Stimulated activated CD8-positive, alpha-beta memory T cell treated with anti-CD3 and anti-CD28 coated beads, Interleukin-2, amount 100 ng/mL, for 1 hour (primary cell): ENCODE data around the gene ZCCHC8.

Source experiments
- DNase-seq, 2 donors: peaks; one replicate each; pipeline ENCODE4 v3.0.0-alpha.2; 2020; ENCODE audit warnings: low read depth in 2 of 2

Gene ZCCHC8

DNA sequence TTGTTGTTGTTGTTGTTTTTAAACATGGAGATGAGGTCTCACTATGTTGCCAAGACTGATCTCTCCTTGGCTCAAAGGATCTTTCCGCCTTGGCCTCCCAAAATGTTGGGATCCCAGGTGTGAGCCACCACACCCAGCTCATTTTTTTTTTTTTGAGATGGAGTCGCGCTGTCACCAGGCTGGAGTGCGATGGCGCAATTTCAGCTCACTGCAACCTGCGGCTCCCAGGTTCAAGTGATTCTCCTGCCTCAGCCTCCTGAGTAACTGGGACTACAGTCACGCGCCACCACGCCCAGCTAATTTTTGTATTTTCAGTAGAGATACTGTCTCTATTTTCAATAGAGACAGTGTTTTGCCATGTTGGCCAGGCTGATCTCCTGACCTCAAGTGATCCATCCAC lies 73.3 kb downstream of the ZCCHC8 start:
- no peak for DNase-seq

DNA sequence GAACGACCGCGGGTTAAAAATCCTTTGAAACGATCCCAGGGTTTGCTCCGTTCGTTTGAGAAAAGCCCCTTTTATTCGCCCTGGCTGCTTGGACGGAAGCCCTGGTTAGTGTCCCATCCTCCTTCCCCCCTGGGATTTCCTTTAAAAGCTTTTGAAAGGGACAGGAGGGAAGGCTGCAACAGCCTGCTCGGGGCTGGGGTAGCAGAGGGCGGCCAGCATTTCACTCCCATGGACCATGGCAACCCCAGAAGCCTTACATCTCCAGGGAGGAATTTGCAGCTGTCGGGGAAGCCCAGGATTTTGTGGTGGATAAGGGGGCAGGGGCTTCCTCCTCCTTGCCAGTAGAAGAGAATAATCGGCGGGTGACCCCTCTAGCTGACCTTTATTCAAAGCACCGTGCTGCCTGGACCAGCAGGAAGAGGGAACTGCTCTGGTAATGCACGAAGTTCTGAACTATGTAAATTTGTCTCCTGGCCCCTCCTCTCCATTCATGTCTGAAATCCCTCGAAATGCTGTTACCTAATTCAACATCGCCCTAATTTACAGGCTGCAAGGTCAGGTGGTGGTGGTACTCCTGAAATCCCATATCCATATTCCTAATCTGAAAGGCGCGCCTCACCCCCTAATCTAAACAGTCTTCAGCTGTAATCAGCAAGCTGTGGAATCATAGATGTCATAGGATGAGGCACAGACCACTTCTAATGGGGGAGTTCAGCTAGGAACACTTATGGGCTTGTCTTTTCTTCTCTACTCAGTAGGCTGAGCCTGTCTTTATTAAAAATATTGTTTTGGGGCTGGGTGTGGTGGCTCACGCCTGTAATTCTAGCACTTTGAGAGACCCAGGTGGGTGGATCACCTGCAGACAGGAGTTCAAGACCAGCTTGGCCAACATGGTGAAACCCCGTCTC lies 77.2 kb downstream of the ZCCHC8 start:
- no peak for DNase-seq

DNA sequence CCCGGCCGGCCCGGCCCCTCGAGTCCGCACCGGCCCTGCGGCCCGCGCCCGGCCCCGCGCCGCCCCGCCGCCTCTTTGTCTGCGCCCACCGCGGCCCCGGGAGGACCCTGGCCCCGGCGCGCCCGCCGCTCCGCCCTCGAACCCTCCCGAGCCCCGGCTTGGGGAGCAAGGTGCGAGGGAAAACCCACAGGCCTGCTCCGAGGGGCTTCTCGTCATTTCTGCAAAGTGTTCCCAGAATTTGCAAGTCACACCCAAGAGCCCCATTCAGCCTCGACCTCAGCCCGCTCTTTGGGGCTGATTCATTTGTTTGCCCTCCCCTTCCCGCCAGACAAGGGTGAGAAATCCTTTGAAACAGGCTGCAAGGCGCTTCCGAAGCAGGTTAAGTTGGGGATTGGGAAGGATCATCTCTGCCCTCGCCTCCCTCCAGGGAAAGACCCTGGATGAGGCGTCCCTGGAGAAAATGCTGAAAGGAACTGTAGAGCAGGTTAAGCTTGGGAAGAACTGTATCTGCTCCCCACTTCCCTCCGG lies 77.9 kb downstream of the ZCCHC8 start:
- DNase-seq = peak in 1 of 2 donors; percentile 9

DNA sequence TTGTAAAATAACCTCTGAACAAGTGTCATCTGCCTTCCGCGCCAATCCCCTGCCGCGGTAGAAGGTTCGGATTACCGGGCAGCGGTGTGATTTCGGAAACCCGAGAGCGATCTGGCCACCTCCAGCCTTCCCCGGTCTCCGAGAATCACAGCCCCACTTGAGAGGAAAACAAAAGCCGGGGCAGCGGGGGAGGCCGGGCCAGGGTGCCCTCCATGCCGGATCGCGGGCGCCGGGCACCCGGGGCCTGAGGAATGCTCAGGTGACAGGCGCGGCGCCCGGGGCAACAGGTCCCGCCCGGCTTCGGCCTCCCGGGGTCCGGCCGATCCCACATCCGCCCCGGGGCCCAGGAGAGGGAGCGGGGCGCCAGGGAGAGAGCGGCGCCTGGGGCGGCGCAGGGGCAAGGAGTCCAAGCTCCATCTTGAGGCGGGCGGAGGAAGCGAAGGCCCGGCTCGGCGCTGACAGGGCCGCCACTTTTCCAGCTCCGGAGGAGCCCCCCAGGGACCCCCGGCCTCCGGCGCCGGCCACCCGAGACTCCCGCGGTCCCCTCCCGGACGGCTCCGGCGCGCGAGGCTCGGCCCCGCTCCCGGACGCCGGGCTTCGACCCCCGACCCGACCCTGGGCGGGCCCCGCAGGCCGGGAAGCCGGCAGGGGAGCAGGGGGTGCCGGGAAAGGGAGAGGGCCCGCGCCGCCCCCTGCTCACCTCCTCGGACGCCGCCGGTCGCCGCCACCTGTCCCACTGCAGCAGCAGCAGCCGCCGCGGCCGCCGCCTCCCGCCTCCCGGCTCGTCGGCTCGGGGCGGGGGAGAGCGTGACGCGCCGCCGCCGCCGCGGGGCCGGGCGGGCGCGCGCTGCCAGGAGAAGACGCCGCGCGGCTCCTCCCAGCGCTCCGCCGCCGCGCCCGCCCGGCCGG lies 78.7 kb downstream of the ZCCHC8 start, which contains the start of gene CLIP1:
TSS of gene CLIP1 (minus strand) at position 849 of the 909 bp plus-strand sequence. CDS start 42,217 bp downstream, outside the sequence.
- peak; percentile 11 to 31 for DNase-seq
